NCI-H82 (cell line): ENCODE measurements around the gene NUDT4.
"Not testable (repeated sequence)": the region's sequence is repeated elsewhere in the genome, so short reads cannot be mapped to it uniquely, and the experiment has no call there.

Experiments used
- DNase-seq: peaks from one replicate; lab custom pipeline; 2025; lab: John Stamatoyannopoulos, UW

The NUDT4 gene

DNA sequence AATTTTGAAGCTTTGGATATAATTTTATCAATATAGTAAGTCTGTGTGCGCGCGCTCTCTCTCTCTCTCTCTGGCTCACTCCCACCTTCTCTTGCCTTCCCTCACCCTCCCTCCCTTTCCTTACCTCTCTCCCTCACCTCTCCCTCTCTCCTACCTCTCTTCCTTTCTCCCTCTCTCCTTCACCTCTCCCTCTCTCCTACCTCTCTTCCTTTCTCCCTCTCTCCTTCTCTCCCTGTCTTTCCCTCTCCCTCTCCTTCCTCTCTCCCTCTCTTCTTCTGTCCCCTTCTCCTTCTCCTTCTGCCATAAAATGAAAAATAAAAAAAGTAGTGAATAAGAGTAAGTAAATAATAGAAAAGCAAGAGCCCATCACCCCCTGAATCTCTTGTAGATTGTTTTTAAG is 9.0 kb upstream of the NUDT4 start:
- no peak for DNase-seq

DNA sequence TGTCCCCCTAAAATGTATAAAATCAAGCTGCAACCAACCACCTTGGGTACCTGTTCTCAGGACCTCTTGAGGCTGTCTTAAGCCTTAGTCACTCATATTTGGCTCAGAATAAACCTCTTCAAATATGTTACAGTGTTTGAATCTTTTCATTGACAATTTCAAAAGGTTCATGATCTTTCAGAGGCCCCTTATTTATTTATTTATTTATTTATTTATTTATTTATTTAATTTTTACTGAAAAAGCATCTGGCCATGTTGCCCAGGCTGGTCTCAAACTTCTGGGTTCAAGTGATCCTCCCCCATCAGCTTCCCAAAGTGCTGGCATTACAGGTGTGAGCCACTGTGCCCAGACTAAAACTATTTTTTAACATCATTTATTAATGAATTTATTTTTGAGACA is 8.2 kb upstream of the NUDT4 start:
- no peak for DNase-seq

DNA sequence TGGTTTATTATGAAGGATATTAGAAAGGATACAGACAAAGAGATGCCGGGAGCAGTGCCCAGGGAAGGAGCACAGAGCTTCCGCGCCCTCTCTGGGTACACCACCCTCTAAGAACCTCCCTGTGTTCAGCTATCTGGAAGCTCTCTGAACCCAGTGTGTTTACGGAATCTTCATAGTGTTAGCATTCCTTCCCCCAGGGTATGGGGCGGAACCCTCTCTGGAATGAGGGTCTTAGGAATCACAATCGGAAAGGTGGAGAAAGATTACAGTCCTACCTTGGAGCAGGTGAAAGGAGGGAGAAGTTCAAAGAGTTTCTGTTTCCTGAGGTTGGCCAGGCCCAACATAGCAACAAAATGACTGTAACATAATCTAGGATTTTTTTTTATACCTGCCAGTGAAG is 6.8 kb upstream of the NUDT4 start:
- DNase-seq, result no peak

DNA sequence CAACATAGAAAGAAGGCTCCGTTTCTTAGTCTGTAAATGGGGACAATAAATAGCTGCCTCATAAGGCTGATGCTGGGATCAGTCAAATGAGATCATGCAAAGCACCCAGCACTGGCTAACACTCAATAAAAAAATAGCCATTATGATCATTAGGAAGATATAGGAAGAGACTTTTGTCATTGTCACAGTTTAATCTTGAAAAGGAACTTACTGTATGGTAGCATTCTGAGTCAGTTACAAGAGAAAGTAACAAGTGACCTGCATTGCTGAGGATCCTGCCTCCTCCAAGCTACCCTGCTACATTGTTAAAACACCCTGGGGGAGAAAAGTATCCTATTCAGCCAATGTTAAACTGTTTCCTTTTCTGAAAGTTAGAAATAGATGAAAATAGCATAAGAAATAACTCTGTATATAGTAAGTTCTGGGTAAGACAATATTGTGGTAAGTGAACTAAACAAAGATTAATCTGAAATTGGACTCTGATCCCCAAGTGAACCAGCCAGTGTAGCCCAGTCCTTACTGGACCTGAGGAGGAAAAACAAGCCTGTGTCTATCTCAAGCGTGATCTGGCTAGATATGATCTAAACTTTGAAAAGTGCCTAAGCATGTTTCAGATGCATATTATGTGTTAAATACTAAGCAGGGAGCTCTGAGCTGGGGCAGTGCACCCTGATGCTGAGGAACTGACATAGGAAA is 3.6 kb upstream of the NUDT4 start:
- DNase-seq, result peak; percentile 45

DNA sequence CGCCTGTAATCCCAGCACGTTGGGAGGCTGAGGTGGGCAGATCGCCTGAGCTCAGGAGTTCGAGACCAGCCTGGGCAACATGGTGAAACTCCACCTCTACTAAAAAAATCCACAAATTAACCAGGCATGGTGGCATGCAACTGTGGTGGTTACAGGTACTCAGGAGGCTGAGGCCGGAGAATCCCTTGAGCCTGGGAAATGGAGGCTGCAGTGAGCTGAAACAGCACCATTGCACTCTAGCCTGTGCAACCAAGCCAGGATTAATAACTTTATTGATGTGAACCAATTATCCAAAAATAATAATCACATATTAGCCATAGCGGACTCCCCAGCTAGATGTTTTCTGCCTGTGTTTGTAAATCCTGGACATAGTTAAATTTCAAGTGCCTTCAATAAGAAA is 1.8 kb upstream of the NUDT4 start:
- DNase-seq, result peak; percentile 22

DNA sequence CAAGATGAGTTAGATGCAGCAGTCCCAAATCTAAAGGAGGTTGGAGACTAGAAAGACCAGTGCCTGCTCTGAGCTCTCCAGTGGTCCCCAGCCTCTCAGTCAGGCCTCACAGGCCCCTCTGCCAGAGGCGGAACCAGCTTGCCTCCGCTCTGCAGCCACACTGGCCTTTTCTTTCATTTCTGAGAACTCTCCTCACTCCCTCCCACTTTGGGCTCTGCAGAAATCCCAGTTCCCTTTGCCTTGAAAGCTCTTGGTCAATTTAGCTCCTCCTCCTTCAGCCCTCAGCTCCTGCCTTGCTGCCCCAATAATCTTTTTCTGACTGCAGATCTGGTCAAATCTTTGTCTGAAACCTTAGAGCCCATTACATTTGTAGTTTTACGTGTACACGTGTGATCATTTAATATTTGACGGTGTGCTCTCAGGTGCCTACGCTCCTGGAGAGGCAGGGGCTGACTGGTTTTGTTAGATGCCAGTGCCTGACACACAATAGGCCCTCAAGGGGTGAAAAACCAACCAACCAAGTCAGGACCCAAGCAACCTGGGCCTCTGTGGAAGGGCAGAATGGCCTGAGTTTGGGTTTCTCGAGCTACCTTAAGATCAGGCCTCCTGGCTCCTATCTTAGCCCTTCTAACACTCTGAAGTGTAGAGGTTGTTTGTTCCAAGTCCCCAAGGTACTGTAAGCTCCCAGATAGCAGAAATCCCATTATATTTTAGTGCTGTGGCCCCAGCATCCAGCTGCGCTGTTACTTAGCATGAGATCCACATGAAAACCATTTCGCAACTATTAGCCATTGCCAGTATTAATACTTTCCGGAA is 1.1 kb upstream of the NUDT4 start:
- DNase-seq, result peak; percentile 90

DNA sequence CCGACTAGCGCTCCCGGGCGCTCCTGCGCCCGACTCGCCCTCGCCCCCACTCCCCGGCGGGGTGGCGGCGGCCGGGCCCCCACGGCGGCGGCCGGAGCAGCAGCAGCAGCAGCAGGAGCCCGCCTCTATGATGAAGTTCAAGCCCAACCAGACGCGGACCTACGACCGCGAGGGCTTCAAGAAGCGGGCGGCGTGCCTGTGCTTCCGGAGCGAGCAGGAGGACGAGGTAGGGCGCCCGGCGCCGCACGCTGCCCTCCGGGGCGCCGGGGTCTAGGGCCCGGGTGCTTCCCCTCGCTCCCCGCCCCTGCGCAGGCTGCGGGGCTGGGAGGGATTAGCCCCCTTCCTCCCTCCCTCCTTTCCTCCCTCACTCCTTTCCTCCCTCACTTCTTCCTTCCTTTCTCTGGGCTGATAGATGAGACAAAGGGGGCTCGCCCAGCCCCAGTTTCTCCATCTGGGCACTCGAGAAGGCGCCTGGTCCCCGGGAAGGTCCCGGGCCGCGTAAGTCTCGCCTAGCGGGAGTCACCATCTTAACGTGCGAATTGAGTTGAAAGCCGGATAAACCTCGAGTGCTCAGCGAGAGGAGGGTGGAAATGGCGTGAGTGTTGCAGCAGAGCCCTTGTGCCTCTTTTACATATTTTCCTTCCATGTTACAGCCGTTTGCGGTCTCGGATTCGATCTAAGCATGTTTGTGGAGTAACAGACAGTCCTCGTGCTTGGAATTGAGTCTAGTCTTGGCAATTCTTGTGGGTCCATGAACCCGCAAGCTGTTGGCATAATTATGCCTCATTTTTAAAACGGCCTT is 672 bp downstream of the NUDT4 start:
- DNase-seq, result peak; percentile 78

GRCh38 chr12:93378998-93379325 is 1.2 kb downstream of the NUDT4 start:
- DNase-seq, result peak; percentile 57

GRCh38 chr12:93379326-93379980 is 1.7 kb downstream of the NUDT4 start:
- peak; percentile 39 for DNase-seq

GRCh38 chr12:93379981-93380361 is 2.2 kb downstream of the NUDT4 start:
- DNase-seq, result peak; percentile 49

- DNase-seq, result peak; percentile 36
These were observed 2.9 kb downstream of the NUDT4 start for GRCh38 chr12:93380480-93381121.

- DNase-seq, result no peak
These were observed 3.6 kb downstream of the NUDT4 start for GRCh38 chr12:93381161-93381975.

GRCh38 chr12:93381976-93382437 is 4.3 kb downstream of the NUDT4 start:
- DNase-seq, result not testable (repeated sequence)

DNA sequence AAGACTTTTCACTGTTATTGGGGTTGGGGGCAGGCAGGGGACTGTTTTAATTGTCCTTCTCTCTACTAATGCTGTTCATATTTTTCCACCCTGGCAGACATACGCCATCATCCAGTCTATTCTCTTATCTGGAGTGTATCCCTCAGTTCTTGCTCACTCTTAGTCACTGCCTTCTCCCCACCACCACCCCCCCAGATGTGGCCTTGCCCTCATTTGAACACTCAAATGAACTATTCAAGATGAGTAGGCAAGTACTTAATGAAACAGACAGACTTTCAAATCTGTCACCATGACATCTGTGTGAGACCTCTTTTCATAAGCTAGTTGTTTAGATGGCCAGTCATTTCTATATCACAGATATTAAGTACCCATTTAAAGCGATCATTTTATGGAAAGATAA is 10.1 kb downstream of the NUDT4 start:
- DNase-seq, result no peak

GRCh38 chr12:93390031-93390430 is 12.3 kb downstream of the NUDT4 start:
- DNase-seq, result no peak

DNA sequence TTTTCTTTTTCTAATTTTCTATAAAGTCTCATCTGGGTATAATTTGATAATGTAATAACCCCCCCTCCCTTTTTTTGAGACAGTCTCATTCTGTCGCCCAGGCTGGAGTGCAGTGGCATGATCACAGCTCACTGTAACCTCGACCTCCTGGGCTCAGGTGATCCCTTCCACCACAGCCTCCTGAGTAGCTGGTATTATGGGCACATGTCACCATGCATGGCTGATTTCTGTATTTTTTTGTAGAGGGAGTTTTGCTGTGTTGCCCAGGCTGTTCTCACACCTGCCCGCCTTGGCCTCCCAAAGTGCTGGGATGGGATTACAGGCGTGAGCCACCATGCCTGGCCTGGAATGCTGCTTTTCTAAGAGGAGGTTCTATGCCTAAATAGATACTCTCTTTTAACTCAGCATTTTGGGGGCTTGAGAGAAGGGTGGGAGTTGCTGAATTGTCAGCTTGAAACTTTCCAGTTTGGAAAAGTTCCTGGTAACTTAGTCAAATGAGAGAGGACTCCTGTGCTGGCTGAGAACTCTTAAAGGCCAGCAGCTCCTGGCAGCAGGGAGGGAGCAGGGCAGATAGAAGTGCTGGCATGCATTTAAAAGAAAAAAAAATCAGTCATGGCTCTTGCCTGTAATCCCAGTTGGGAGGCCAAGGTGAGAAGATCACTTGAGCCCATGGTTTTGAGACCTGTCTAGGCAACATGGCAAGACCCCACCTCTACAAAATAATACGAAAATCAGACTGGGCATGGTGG is 13.0 kb downstream of the NUDT4 start:
- no peak for DNase-seq

DNA sequence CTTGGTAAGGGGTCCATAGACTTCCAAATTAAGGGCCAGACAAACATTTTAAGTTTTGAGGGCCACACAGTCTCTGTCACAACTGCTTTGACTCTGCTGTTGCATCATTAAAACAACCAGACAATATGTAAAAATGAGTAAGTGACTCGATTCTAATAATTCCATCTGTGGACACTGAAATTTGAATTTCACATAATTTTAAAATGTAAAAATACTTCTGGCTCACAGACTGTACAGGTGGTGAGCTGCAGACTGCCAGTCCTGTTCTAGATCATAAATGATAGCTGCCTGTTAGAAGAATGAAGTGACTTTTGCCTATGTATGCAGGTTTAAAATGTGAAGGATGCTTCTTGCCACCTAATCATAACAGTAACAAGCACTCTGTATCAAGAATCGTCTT is 15.7 kb downstream of the NUDT4 start:
- DNase-seq, result no peak

- DNase-seq, result no peak
These were observed 19.7 kb downstream of the NUDT4 start for GRCh38 chr12:93397412-93397811.

DNA sequence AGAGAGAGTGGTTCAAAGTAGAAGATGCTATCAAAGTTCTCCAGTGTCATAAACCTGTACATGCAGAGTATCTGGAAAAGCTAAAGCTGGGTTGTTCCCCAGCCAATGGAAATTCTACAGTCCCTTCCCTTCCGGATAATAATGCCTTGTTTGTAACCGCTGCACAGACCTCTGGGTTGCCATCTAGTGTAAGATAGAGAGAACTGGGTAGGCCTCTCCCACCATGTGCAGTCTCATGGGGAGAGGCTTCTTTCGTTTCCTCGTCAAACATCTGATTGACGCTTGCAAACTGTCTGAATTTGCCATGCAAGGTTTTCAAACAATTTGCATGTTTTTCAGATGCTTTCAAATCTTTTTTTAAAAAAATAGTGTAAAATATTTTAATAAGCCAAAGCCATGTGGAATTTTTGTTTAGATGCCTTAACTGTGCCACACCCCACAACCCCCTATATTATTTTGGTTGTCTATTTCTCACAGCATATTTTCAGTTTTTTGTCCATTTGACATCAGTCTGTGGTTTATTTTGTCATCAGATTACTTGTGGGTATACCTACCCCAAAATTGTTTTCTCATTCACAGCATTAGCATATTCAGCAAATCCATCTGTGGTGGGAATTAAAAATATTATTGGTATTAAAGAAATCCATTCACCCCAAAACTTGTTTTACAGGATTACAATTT is 21.6 kb downstream of the NUDT4 start:
- not testable (repeated sequence) for DNase-seq
